Measurements from ENCODE around the gene RSRC1.
"Not testable (repeated sequence)": the region's sequence is repeated elsewhere in the genome, so short reads cannot be mapped to it uniquely, and the experiment has no call there.

RSRC1 gene

GRCh38 chr3:158134363-158134762 lies 24.5 kb downstream of the RSRC1 start:
- no peak for DNase-seq

- DNase-seq: no peak
Observed at GRCh38 chr3:158140396-158140795, 30.5 kb downstream of the RSRC1 start.

DNA sequence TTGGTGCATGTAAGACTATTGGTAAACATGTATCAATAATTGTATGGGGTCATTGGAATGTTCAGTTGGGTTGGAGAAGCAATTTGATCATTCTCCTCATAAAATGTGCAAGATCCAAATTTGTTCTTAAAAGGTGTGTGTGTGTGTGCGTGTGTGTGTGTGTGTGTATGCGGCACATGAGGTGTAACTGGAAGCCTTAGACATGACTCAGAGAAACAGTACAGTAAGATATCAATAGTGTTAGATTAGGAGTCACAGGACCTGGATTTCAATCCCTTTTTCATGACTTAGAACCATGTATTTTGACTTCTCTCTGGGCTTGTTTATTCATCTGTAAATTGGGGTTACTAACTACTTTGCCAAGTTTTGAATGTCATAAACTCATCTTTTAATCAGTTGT lies 38.3 kb downstream of the RSRC1 start:
- DNase-seq: no peak

- DNase-seq: no peak
Observed at GRCh38 chr3:158152186-158152585, 42.3 kb downstream of the RSRC1 start.

DNA sequence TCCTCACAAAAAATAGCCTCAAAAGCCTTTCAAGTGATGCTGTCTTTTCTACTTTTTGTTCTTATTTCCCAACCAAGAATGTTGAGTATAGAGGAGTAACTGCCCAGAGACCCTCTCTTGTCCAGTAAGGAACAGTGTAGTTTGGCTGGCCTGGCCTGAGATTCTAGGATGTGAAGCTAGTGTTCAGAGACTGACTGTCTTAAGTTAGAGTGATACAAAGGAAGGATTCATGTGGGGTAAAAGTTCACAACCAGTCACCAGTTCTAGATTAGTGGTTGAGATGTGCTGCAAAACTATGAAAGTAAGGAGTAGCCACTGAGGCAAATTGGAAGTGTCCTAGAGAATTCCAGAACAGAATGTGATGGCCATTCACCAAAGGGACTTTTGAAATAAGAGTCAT lies 49.1 kb downstream of the RSRC1 start:
- DNase-seq: no peak

DNA sequence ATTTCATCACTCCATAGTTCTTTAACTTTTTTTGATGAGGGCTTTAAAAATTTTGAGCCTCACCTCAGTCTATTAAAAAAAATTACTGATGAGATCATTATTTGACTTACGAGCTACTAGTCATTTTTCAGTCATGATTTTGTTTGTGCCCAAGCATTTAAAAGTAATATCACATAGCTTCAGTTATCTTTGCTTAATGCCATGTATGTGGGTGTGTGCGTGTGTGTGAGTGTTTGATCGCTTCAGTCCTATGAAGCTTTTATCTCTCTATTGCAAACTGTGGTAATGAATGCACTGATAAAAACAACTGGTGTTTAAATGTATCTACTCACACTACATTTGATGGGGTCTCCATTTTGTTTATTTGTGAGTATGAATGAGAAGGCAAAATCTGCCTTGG lies 49.8 kb downstream of the RSRC1 start:
- DNase-seq: no peak

DNA sequence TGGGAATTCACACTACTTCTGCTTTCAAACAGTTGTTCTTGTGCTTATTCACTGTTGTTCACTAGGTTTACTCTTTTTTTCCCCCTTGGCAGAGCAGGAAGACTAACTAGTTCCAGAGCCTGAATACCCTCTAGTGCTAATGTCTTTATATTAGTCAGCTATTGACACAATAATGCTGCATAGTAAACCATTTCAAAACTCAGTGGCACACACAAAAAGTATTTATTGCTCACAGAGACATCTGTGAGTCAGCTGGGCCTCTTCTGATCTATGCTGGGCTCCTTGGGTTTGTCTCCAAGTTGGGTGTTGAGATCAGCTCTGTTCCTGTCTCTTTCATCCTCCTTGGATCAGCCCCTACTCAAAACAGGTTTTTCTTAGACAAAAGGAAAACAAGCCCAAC lies 51.1 kb downstream of the RSRC1 start:
- DNase-seq: no peak

- no peak for DNase-seq
Observed at GRCh38 chr3:158165141-158165655, 55.3 kb downstream of the RSRC1 start.

DNA sequence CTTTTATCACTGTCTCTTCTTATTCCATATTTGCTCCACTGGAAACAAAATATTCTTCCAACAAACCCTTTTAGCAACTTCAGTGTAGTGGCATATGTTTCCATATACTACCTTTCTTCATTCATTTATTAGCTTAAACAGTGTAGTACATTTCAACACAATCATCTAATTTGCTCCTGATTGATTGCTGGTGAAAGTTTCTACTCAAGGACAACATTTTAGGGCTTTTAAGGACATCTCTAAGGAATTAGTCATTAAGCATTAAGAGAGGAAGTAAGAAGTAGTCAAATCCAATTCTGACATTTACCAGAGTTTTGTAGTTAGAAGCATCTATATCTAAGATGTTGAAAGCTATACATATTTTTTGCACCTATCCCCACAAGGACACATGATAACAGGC lies 55.8 kb downstream of the RSRC1 start:
- no peak for DNase-seq

GRCh38 chr3:158166223-158166622 lies 56.3 kb downstream of the RSRC1 start:
- DNase-seq: no peak

DNA sequence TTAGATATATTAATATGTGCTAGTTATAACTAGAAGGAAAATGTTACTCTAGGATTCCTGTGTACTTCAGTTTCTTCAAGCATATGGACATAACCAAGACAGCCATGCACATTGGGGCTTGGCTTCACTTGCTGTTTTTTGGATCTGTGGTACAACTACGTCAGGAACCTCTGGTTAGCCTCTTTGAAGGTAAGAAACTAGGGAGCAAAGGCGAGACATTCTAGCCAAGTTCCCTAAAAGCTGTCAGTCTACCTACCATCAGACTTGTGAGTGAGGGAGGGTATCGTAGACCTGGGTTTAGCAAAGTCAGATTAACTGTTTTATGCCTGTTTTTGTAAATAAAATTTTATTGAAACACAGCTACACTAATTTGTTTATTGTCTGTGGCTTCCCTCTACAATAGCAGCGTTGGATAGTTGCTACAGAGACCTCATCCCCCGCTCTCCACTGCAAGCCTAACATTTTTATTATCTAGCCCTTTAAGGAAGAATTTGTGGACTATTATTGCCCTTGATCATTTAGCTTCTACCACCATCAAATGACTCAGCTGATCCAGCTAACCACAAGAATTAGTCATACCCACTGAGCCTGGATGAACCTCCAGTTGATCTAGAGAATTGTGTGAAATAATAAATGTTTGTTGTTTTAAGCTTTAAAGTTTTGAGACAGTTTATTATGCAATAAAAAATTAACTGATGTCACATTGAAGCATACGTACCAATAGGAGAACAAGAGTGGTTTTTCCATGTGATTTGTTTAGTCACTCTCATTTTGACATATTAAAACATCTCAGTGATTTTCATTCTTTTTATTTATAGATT lies 58.1 kb downstream of the RSRC1 start:
- DNase-seq: peak; percentile 5

DNA sequence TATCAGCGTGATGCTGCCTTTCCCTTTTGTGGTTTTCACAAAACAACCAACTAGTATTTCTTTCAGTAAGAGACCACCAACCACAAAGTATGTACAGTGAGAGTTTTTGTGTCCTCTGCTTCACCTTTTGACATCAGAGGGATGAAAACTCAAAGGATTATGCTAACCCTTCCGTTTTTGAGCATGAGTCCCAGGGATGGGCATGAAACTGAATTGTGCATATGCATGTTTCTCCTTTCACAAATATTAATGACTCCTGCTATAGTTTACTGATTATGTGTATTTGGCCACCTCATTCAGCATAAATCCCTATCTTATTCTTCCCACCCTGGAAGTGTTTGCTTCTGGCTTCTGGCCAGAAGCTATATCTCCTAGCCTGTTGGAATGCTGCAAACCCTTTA lies 59.2 kb downstream of the RSRC1 start:
- no peak for DNase-seq

GRCh38 chr3:158181096-158181495 lies 71.2 kb downstream of the RSRC1 start:
- no peak for DNase-seq

DNA sequence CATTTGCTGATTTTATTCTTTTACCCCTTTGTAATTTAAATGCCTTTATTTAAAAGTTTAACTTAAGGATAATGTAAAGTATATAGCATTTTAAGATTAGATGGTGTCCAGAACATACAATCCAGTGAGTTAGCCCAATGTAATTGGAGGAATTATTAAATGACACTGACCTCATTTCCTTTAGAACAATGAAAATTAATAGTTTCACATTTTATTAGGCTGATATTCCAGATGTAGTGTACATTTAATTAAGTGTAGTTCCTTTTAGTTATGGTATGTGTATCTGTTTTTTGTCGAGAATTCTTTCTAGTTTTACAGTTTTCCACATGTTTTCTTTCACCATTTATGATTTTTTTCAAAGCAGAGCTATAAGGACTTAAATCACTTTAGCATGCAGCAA lies 75.8 kb downstream of the RSRC1 start:
- DNase-seq: no peak

DNA sequence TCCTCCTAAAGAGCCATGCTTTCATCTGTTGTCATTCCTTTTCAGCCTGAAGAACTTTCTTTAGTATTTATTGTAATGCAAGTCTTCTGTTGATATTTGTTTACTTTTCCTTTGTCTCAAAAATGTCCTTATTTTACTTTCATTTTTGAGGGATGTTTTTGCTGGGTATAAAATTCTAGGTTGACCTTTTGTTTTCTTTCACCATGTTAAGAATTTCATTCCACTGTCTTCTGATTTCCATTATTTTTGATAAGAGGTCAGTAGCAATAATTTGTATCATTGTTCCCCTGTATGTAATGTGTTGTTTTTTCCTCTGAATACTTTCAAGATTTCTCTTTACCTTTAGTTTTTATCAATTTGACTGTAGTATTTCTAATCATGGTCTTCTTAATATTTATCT lies 91.1 kb downstream of the RSRC1 start:
- no peak for DNase-seq

- no peak for DNase-seq
Observed at GRCh38 chr3:158205324-158205723, 95.4 kb downstream of the RSRC1 start.

DNA sequence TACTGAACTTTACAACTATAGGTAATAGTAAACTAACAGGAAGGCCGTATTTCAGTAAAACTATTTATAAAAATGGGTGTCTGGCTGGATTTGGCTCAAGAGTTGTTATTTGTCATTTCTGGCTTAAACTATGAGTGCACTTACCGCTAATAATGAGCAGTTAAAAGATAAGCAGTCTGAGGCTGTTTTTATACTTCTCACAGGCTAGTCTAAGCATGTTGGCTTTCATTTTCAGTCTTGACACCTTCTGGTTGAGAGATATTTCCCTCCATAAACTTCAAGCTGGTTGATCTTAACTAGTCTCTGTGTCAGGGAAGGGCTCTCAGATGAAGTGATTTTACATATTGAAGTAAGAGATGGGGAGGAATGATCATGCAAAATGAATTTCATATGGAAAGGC lies 96.1 kb downstream of the RSRC1 start:
- DNase-seq: no peak

DNA sequence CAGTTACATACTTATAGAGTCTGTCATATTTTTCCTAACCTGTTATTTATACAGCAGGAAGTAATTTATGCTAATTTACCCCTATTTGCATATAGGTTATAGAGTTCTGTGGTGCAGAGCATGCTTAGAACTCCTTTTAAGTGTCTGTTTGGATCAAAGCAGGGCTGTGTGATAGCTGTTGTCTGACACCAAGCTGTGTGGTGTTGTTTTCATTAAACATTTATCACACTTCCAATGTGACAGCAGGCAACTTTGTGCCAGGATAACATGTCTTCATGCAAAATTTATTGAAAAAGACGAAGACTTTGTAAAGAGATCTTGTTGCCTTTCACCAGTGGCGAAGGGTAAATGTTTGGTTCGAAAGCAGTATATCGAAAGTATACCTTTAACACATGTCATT lies 100.2 kb downstream of the RSRC1 start:
- no peak for DNase-seq

- DNase-seq: no peak
Observed at GRCh38 chr3:158213461-158213860, 103.6 kb downstream of the RSRC1 start.

- DNase-seq: no peak
Observed at GRCh38 chr3:158217992-158218391, 108.1 kb downstream of the RSRC1 start.

- DNase-seq: no peak
Observed at GRCh38 chr3:158220575-158220974, 110.7 kb downstream of the RSRC1 start.

DNA sequence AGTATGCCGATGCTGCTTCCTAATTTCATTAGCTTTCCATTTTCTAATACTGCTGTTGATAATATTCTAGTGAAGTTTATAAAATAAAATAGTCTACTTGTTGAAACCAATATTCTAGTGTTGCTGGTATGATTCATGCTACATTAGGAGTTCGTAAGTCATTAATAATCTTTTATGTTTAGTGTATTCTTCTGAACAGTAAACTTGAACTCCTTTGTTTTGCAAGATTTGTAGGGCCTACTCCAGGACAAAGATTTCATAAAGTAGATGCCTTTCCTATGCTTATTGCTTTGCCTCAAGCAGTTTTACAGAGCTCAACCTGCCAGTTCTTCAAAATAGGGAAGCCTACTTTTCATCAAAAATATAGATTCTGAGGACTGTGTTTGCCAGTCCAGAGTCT lies 111.5 kb downstream of the RSRC1 start:
- DNase-seq: no peak

DNA sequence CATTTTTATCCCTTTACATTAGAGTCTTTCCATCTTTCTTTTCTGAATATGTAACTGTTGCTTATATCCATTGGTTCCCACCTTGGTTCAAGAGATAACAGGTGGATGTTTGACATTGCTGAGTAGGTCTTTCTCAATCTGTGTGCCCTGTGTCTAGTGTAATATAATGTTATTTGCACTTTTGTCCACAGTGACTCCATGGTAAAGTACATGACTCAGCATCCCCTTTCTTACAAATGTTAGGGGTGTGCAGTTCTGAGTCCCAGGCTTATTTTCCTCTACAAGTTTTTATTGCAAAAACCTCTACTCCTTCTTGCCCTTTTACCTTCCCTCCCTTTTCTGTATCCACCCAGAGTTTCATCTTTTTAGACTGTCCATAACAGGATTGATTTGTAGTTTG lies 116.5 kb downstream of the RSRC1 start:
- no peak for DNase-seq

- not testable (repeated sequence) for DNase-seq
Observed at GRCh38 chr3:158228942-158229341, 119.1 kb downstream of the RSRC1 start.

DNA sequence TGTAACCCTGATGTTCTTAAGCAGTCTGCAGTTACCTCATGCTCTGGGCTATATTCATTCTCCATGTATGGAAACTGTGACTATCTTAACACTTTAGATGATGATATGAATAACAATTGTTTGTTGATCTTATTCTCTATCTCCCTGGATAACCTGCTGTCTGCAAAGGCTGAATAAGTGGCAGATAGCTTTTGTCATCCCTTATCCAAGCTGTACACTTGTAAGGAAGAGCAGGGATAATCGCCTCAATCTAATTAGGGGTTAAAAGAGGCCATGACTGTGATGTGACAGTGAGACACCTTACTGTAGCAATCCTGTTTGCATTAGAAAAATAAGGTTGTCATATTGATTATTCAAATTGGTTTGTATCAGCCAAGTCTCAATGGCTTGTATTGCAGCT lies 123.9 kb downstream of the RSRC1 start:
- DNase-seq: no peak

Measured in stimulated activated CD4-positive, alpha-beta T cell treated with anti-CD3 and anti-CD28 coated beads, Interleukin-15, amount 100 ng/mL, for 24 hours (primary cell).